ENCODE results near the gene ELSPBP1.
"Not testable (repeated sequence)": the region's sequence is repeated elsewhere in the genome, so short reads cannot be mapped to it uniquely, and the experiment has no call there.

The ELSPBP1 gene

DNA sequence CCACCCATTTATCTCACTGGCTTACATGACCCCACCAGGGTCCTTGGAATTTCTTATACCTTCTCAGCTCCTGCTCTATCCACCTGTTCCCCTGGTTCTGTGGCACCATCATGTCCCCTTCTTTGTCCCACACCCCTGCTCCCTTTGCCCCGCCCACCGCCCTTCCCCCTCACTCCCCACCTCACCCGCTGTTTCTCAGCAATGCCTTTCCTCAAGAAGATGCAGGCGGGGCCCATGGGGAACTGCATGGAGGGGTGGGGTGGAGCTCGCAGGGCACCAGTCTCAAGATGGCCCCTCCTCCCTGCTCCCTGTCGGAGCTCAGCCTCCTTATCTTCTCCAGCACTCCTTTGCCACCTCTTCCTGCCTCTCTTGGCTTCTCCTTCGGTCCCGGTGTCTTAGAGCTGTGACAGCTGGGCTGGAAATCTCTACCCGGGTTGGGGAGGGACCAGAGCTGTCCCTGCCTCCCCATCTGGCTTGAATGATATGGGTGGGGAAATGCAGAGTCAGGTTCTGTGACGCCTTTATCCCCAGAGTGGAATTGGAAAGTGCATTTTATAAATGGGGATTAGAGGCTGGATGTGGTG lies 49.3 kb downstream of the ELSPBP1 start, which contains the start of gene CABP5:
Gene CABP5 (minus strand): TSS at position 405 of the 584 bp plus-strand sequence. CDS start 157 bp downstream, at position 248.
- no peak for DNase-seq

DNA sequence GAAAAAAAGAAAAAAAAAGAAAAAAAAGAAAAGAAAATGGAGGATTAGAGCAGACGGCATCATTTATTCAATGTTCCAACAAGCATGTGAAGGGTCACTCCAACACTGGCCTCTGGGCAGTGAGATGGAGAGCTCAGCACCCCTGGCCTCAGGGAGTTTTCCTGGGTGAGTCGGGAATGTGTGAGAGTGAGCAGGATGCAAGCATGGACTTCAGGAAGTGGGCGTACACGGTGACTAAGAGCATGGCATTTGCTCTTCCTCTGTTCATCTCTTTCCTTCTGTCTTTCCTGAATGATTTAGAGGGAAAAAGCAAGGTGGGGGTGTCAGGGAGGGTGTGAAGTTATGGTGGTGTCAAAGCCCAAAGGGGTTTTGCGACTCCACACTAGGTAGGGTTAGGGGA lies 50.1 kb downstream of the ELSPBP1 start:
- DNase-seq: no peak

DNA sequence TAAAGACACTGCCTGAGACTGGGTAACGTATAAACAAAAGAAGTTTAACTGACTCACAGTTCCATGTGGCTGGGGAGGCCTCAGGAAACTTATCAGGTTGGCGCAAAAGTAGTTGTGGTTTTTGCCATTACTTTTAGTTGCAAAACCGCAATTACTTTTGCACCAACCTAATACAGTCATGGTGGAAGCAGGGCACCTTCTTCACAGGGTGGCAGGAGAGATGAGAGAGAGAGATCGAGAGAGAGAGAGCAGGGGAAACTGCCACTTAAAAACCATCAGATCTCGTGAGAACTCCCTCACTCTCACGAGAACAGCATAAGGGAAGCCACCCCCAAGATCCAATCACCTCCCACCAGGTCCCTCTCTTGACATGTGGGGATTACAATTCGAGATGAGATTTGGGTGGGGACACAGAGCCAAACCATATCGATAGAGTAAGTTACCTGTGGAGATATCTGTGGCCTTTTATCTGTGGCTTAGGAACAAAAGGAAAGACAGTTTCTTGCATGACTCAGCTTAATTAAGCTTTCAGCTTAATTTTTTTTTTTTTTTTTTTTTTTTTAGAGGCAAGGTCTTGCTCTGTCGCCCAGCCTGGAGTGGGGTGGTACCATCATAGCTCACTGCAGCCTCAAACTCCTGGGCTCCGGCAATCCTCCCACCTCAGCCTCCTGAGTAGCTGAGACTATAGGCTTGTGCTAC lies 57.1 kb downstream of the ELSPBP1 start:
- DNase-seq: no peak

DNA sequence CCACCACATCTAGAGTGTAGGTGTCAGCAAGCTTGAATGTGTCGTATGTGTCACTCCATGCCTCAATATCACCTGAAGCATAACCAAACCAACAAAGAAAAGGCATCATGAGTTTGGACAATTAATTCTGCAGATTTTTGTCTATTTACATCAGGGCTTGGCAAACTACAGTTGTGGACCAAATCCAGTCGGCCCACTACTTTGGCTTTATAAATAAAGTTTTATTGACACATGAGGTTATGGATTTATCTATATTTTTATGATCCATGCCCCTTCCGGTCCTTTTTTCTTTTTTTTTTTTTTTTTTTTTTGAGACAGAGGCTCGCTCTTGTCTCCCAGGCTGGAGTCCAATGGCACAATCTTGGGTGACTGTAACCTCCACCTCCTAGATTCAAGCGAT lies 58.6 kb downstream of the ELSPBP1 start:
- no peak for DNase-seq

DNA sequence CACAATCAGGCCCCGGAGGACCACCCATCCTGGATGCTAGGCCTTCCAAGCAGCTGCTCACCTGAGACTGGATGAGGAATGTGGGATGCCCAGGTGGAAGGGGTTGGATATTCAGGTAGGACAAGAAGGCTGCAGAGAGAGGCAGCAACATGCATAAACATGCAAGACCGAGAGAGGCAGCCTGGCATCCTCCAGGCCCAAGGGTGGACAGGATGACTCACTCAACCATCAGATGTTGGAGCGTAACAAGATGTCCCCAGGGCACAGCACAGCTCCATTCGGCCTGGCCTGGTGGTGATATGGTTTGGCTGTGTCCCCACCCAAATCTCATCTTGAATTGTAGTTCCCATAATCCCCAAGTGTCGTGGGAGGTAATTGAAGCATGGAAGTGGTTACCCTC lies 59.4 kb downstream of the ELSPBP1 start:
- no peak for DNase-seq

DNA sequence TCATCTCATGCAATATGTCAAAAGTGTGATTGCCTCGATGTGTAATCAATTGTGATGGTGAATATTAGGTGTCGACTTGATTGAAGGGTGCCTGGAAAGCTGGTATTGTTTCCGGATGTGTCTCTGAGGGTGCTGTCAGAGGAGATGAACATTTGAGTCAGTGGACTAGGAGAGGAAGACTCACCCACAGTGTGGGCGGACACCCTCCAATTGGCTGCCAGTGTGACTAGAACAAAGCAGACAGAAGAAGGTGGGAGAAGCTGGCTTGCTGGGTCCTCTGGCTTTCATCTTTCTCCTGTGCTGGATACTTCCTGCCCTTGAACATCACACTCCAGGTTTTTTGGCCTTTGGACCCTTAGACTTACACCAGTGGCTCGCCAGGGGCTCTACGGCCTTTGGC lies 64.9 kb downstream of the ELSPBP1 start:
- DNase-seq: no peak

DNA sequence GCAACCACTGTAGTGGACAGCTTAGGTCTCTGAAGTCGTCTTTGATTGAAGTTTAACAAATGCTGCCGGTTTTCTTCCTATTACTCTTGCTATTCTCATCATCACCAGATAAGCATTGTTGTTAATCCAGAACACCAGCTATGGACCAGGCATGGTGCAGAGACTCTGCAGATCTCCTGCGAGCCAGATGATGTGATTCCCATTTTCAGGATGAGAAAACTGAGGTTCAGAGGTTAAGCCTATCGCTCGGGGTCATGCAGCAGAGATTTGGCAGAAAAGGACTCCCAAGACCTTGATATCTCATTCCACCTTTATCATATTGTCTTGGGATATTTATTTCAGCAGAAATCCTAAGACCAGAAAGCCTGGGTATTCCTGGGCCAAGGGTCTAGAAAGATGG lies 65.9 kb downstream of the ELSPBP1 start:
- DNase-seq: no peak

DNA sequence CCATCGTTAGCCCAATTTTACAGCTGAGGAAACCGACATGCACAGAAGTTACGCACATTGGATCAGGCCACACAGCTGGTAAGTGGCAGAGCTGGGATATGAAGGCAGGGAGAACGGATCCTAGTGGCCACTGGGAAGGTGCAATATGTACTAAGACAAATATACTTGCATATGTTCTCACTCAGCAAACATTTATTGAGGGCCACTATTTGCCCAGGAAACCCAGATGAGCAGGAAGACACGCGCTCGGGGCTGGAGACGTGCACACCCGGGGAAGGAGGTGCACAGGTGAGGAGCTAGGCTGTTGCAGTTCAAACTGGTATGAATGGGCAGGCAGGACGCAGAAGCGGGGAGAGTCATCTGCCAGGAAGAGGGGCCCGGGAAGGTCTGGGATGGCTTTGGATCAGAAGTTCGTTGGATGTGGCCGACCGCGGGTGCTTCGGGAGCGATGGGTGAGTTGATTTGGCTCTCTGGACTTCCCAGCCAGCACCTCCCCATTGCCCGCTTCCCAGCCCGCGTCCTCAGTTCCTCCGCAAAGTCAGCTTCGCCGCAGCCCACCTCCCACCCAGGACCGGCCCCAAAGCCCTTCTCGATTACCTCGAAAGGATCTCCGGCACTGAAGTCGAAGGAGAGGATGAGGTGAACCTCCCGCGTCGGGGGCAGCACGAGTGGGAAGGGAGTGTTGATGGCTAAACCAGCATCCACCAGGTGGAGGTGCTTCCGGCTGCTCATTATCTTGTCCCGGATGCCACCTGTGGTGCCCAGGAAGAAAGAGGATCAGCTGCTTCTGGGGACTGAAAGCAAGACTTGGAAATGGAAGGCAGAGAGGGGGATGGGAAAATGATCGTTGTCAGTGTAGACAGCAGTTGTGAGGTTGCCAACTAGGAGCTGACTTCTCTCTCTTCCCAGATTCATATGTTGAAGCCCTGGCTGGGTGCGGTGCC lies 67.2 kb downstream of the ELSPBP1 start:
- no peak for DNase-seq

DNA sequence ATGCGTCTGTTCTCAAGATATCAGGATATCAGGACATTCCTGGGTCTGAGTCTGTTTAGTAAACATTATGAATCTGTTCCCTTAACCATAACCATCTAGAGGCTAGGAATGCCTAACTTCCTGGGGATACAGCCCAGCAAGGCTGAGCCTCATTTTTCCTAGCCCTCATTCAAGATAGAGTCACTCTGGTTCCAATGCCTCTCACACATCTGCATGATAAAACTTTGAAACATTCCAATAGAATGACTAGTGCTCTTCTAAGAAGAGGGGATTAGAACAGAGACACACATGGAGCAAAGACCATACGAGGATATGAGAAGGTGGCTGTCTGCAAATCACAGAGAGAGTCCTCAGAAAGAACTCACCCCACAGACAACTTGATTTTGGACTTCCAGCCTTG lies 70.1 kb downstream of the ELSPBP1 start:
- peak; percentile 41 for DNase-seq

DNA sequence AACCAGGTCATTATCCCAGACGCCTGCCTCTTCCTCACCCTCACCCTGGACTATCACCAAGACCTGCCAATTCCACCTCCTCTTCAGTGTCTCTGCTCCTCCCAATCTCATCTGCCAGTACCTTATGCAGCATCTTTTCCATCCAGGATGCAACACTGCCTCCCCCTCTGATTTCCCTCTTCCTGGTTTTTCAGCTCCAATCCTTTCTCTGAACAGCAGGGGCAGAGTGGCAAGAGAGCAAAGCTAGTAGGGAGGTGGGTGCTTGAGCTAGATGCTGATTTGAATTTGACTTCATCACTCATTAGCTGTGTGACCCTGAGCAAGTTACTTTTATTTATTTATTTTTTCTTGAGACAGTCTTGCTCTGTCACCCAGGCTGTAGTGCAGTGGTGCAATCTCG lies 75.0 kb downstream of the ELSPBP1 start:
- no peak for DNase-seq

DNA sequence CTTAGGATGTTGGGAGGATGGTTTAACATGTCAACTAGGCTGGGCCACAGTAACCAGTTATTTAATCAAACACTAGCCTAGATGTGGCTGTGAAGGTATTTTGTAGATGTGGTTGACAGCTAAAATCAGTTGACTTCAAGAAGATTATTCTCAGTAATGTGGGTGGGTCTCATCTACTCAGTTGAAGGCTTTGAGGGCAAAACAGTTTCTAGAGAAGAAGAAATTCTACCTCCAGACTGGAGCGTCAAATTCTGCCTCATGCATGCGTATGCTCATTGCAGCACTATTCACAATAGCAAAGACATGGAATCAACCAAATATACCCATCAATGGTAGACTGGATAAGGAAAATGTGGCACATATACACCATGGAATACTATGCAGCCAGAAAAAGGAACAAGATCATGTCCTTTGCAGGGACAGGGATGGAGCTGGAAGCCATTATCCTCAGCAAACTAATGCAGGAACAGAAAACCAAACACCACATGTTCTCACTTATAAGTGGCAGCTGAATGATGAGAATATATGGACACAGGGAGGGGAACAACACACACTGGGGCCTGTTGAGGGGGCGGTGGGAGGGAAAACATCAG lies 75.8 kb downstream of the ELSPBP1 start:
- not testable (repeated sequence) for DNase-seq

Data from HCEC 1CT (cell line).